ENCODE results near the gene ZBTB8A. TPM values are rescaled to one million over a fixed set of nuclear protein-coding genes. Genes with fewer than 3 reads are reported as not detected.

Gene ZBTB8A
- total and polyA plus RNA-seq, 2 of the 13 experiments (the other 11 are each of a cell fraction or from before 2014, with no cell fraction given), result 1.3 to 3.7 TPM

DNA sequence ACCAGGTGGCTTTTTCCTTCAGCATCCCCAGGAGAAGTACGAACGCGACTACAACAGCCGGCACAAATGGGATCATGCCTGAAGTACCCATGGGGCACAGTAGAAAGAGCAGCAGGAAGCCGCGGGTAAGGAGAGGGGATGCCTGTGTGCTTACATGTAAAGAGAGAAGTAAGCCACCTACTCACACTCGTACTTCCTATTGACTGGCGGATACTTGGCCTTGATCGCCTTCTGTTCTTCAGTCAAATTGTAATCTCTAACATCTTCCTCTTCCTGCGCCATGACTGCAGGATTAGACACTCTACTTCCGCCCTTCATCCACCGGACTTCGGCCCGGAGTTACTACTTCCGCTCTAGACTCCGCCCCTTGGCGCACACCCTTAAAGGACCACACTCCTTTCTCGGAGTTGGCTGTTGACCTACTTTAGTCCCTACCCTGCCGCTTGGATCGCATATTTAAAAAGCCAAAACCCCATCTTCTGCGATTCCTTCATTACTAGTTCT is 111.1 kb downstream of the ZBTB8A start, which contains the start of gene ZBTB8OS (continued):
- TF ChIP-seq YEATS2 (CRISPR knock-in tag; IDR thresholded peaks at IDR 0.05; ENCODE audit: borderline replicate concordance), result no peak; the same call in 1 of the 2 replicates
- no peak for TF ChIP-seq ZNF605 (CRISPR knock-in tag; IDR thresholded peaks at IDR 0.05)
- no peak for TF ChIP-seq CC2D1A (CRISPR knock-in tag; IDR thresholded peaks at IDR 0.05)
- no peak for TF ChIP-seq KDM1A (CRISPR knock-in tag; IDR thresholded peaks at IDR 0.05)
- TF ChIP-seq, protein P1, sequence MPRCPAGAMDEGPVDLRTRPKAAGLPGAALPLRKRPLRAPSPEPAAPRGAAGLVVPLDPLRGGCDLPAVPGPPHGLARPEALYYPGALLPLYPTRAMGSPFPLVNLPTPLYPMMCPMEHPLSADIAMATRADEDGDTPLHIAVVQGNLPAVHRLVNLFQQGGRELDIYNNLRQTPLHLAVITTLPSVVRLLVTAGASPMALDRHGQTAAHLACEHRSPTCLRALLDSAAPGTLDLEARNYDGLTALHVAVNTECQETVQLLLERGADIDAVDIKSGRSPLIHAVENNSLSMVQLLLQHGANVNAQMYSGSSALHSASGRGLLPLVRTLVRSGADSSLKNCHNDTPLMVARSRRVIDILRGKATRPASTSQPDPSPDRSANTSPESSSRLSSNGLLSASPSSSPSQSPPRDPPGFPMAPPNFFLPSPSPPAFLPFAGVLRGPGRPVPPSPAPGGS (CRISPR knock-in tag; IDR thresholded peaks at IDR 0.05), result no peak
- TF ChIP-seq, protein P2, sequence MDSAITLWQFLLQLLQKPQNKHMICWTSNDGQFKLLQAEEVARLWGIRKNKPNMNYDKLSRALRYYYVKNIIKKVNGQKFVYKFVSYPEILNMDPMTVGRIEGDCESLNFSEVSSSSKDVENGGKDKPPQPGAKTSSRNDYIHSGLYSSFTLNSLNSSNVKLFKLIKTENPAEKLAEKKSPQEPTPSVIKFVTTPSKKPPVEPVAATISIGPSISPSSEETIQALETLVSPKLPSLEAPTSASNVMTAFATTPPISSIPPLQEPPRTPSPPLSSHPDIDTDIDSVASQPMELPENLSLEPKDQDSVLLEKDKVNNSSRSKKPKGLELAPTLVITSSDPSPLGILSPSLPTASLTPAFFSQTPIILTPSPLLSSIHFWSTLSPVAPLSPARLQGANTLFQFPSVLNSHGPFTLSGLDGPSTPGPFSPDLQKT (CRISPR knock-in tag; IDR thresholded peaks at IDR 0.05; ENCODE audit: borderline replicate concordance), result no peak
- no peak for TF ChIP-seq ZNF674 (CRISPR knock-in tag; IDR thresholded peaks at IDR 0.05; ENCODE audit: low read depth)
- TF ChIP-seq TGIF2 (CRISPR knock-in tag; IDR thresholded peaks at IDR 0.05), result peak; percentile 43
- no peak for TF ChIP-seq PRDM4 (CRISPR knock-in tag; IDR thresholded peaks at IDR 0.05; ENCODE audit: borderline replicate concordance)
- no peak for TF ChIP-seq SYNCRIP (IDR thresholded peaks at IDR 0.05; ENCODE audit: insufficient read depth, low read depth, low read length)
- no peak for TF ChIP-seq NFYC (CRISPR knock-in tag; IDR thresholded peaks at IDR 0.05)
- no peak for TF ChIP-seq ISL2 (CRISPR knock-in tag; IDR thresholded peaks at IDR 0.05)
- no peak for TF ChIP-seq FLYWCH1 (CRISPR knock-in tag; IDR thresholded peaks at IDR 0.05)
- no peak for TF ChIP-seq ZNF747 (CRISPR knock-in tag; IDR thresholded peaks at IDR 0.05; ENCODE audit: borderline replicate concordance)
- TF ChIP-seq ZNF629 (CRISPR knock-in tag; conservative IDR thresholded peaks at IDR 0.05), result no peak
- TF ChIP-seq, protein P3, sequence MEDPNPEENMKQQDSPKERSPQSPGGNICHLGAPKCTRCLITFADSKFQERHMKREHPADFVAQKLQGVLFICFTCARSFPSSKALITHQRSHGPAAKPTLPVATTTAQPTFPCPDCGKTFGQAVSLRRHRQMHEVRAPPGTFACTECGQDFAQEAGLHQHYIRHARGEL (CRISPR knock-in tag; IDR thresholded peaks at IDR 0.05), result no peak
- TF ChIP-seq ZNF547 (CRISPR knock-in tag; IDR thresholded peaks at IDR 0.05), result no peak
- peak; percentile 77 for TF ChIP-seq HNF4A (CRISPR knock-in tag; IDR thresholded peaks at IDR 0.05)
- no peak for TF ChIP-seq ZNF124 (CRISPR knock-in tag; IDR thresholded peaks at IDR 0.05)
- no peak; the same call in 1 of the 2 replicates for TF ChIP-seq ZNF501 (CRISPR knock-in tag; IDR thresholded peaks at IDR 0.05)
- no peak for TF ChIP-seq ZNF572 (CRISPR knock-in tag; IDR thresholded peaks at IDR 0.05)
- TF ChIP-seq ZNF652 (CRISPR knock-in tag; IDR thresholded peaks at IDR 0.05; ENCODE audit: borderline replicate concordance, low read depth), result peak; percentile 96
- no peak for TF ChIP-seq RXRA (CRISPR knock-in tag; IDR thresholded peaks at IDR 0.05)
- TF ChIP-seq THAP11 (CRISPR knock-in tag; IDR thresholded peaks at IDR 0.05), result peak; percentile 83
- TF ChIP-seq ZZZ3 (CRISPR knock-in tag; IDR thresholded peaks at IDR 0.05; ENCODE audit: borderline replicate concordance), result no peak
- no peak for TF ChIP-seq ZNF761 (CRISPR knock-in tag; conservative IDR thresholded peaks at IDR 0.05)
- no peak for TF ChIP-seq MEIS2 (CRISPR knock-in tag; IDR thresholded peaks at IDR 0.05)
- no peak for TF ChIP-seq CEBPG (CRISPR knock-in tag; IDR thresholded peaks at IDR 0.05)
- TF ChIP-seq ZNF205 (CRISPR knock-in tag; IDR thresholded peaks at IDR 0.05), result 0 out of 2 replicates have a peak, but pooled peaks have one; percentile 16

Measured in HepG2 (cell line).